ENCODE measurements around the gene PTPRM. TPM values are rescaled to one million over a fixed set of nuclear protein-coding genes. Genes with fewer than 3 reads are reported as not detected.

The PTPRM gene
- total RNA-seq, 1 experiment from 2014 or later, result 45.6 TPM

DNA sequence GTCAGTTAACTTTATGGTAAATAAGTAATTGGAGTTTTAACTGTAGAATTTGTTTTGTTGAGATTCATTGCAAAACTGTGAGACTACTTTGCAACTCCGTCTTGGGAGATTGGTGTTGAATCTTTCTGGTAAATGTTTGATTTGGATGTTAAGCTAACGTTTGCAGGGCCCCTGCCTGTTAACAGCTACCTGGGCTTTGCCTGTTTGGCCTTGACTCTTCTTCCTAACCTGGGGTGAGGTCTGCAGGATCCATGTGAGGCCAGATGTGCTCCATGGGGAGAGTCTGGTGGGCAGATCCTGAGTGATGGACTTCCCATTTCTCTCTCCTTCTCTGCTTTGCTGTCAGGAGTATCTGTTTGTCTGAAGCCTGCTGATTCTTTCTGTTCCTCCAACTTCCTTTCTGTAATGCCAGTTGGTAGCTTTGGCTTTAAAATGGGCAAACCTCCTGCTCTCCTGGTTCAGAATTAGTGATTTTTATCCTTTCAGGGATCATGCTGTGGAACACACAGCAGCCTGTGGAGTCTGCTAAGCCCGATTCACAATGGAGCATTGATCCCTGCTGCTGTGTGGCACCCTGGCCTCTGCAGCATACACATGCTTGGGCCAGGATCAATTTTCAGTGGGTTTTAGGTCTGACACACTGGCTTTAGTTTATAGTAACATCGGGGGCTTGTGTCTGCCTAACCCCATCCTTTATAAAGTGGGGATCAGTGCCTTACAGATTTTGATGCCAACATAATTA is 36.3 kb downstream of the PTPRM start:
- H4K20me1 ChIP-seq (ENCODE audit: low read length), result no peaks in the 10 kb centered on the region
- H3K9me3 ChIP-seq (ENCODE audit: low read length), result no peaks in the 10 kb centered on the region
- no peak overlapping the region for H2AFZ ChIP-seq (ENCODE audit: low read length)
- no peak overlapping the region for H3K27ac ChIP-seq (ENCODE audit: low read length)
- DNase-seq, result no peak
- no TSS peak for BruUV-seq (replicated peaks)
- H3K4me3 ChIP-seq (ENCODE audit: low read length), result no peak overlapping the region
- intact Hi-C loops (cut with micrococcal nuclease), result no loop called here
- no peak for TF ChIP-seq EZH2 (IDR thresholded peaks at IDR 0.05; ENCODE audit: low read length, unreplicated experiment)
- TF ChIP-seq, protein P1, sequence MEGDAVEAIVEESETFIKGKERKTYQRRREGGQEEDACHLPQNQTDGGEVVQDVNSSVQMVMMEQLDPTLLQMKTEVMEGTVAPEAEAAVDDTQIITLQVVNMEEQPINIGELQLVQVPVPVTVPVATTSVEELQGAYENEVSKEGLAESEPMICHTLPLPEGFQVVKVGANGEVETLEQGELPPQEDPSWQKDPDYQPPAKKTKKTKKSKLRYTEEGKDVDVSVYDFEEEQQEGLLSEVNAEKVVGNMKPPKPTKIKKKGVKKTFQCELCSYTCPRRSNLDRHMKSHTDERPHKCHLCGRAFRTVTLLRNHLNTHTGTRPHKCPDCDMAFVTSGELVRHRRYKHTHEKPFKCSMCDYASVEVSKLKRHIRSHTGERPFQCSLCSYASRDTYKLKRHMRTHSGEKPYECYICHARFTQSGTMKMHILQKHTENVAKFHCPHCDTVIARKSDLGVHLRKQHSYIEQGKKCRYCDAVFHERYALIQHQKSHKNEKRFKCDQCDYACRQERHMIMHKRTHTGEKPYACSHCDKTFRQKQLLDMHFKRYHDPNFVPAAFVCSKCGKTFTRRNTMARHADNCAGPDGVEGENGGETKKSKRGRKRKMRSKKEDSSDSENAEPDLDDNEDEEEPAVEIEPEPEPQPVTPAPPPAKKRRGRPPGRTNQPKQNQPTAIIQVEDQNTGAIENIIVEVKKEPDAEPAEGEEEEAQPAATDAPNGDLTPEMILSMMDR (conservative IDR thresholded peaks at IDR 0.05; ENCODE audit: low read depth, low read length), result no peak
- no peaks in the 10 kb centered on the region for H3K27me3 ChIP-seq (ENCODE audit: low read length)
- ATAC-seq, result no peak
- peaks cover 71% of the 10 kb centered on the region for H3K79me2 ChIP-seq (ENCODE audit: low read length)
- ChIA-PET CTCF (no interaction called here), POLR2A (ENCODE audit: unreplicated experiment) (no interaction called here)
- no peaks in the 10 kb centered on the region for H3K36me3 ChIP-seq (ENCODE audit: low read depth, low read length)
- peaks cover 23% of the 10 kb centered on the region for H3K4me1 ChIP-seq (ENCODE audit: insufficient read depth, low read length)
- no peak overlapping the region for H3K4me2 ChIP-seq (ENCODE audit: low read length)
- H3K9ac ChIP-seq (ENCODE audit: low read length), result no peak overlapping the region
- H3F3A ChIP-seq (ENCODE audit: low read length, unreplicated experiment), result no peaks in the 10 kb centered on the region
- no peaks in the 10 kb centered on the region for H3K9me2 ChIP-seq (replicated peaks; ENCODE audit: low read length)

GRCh38 chr18:7604361-7604760 is 37.2 kb downstream of the PTPRM start:
- Histone ChIP-seq H3K9me3 (ENCODE audit: low read length) (no peaks in the 10 kb centered on the region), H3K4me3 (ENCODE audit: low read length) (no peak overlapping the region), H3K79me2 (ENCODE audit: low read length) (peaks cover 72% of the 10 kb centered on the region), H3K27ac (ENCODE audit: low read length) (no peak overlapping the region), H3K36me3 (ENCODE audit: low read depth, low read length) (no peaks in the 10 kb centered on the region), H3F3A (ENCODE audit: low read length, unreplicated experiment) (no peaks in the 10 kb centered on the region), H3K27me3 (ENCODE audit: low read length) (no peaks in the 10 kb centered on the region), H4K20me1 (ENCODE audit: low read length) (no peaks in the 10 kb centered on the region), H3K9ac (ENCODE audit: low read length) (no peak overlapping the region), H3K4me2 (ENCODE audit: low read length) (no peak overlapping the region), H2AFZ (ENCODE audit: low read length) (no peak overlapping the region), H3K9me2 (replicated peaks; ENCODE audit: low read length) (no peaks in the 10 kb centered on the region), H3K4me1 (ENCODE audit: insufficient read depth, low read length) (peaks cover 17% of the 10 kb centered on the region)
- ATAC-seq (no peak), DNase-seq (no peak)
- ChIA-PET CTCF (interaction anchor here (0.6 kb wide), 1 partner anchor 38 kb away, joined by 3 read pairs; no protein-coding TSS in a partner anchor), POLR2A (ENCODE audit: unreplicated experiment) (no interaction called here)
- intact Hi-C loops (cut with micrococcal nuclease), result no loop called here
- TF ChIP-seq EZH2phosphoT487 (IDR thresholded peaks at IDR 0.05; ENCODE audit: borderline replicate concordance, low read length) (no peak), EZH2 (IDR thresholded peaks at IDR 0.05; ENCODE audit: low read length, unreplicated experiment) (no peak)
- TF ChIP-seq, protein P1 (conservative IDR thresholded peaks at IDR 0.05; ENCODE audit: low read depth, low read length), result no peak
- BruUV-seq (replicated peaks), result no TSS peak

GRCh38 chr18:7605705-7606104 is 38.6 kb downstream of the PTPRM start:
- no peaks in the 10 kb centered on the region for H3F3A ChIP-seq (ENCODE audit: low read length, unreplicated experiment)
- no peak overlapping the region for H3K4me3 ChIP-seq (ENCODE audit: low read length)
- no peaks in the 10 kb centered on the region for H3K36me3 ChIP-seq (ENCODE audit: low read depth, low read length)
- ATAC-seq (peak; percentile 28; the same call in 1 of the 2 replicates), DNase-seq (no peak)
- no peaks in the 10 kb centered on the region for H3K9me2 ChIP-seq (replicated peaks; ENCODE audit: low read length)
- no peaks in the 10 kb centered on the region for H3K27me3 ChIP-seq (ENCODE audit: low read length)
- intact Hi-C loops (cut with micrococcal nuclease), result no loop called here
- no TSS peak for BruUV-seq (replicated peaks)
- no peak overlapping the region for H2AFZ ChIP-seq (ENCODE audit: low read length)
- no peaks in the 10 kb centered on the region for H3K9me3 ChIP-seq (ENCODE audit: low read length)
- no peak overlapping the region for H3K27ac ChIP-seq (ENCODE audit: low read length)
- no peak overlapping the region for H3K4me2 ChIP-seq (ENCODE audit: low read length)
- no peak overlapping the region for H3K9ac ChIP-seq (ENCODE audit: low read length)
- H4K20me1 ChIP-seq (ENCODE audit: low read length), result no peaks in the 10 kb centered on the region
- peaks cover 73% of the 10 kb centered on the region for H3K79me2 ChIP-seq (ENCODE audit: low read length)
- H3K4me1 ChIP-seq (ENCODE audit: insufficient read depth, low read length), result peaks cover 11% of the 10 kb centered on the region
- TF ChIP-seq EZH2phosphoT487 (IDR thresholded peaks at IDR 0.05; ENCODE audit: borderline replicate concordance, low read length), result no peak
- TF ChIP-seq, protein P1 (conservative IDR thresholded peaks at IDR 0.05; ENCODE audit: low read depth, low read length), result no peak
- TF ChIP-seq EZH2 (IDR thresholded peaks at IDR 0.05; ENCODE audit: low read length, unreplicated experiment), result no peak
- ChIA-PET CTCF (no interaction called here), POLR2A (ENCODE audit: unreplicated experiment) (interaction anchor here (0.8 kb wide), 1 partner anchor 206 kb away, joined by 3 read pairs; no protein-coding TSS in a partner anchor)
